Memory B cell (primary cell): ENCODE measurements around the gene ABAT.
"Not testable (repeated sequence)": the region's sequence is repeated elsewhere in the genome, so short reads cannot be mapped to it uniquely, and the experiment has no call there.

Experiments used
- ATAC-seq: fragments of 150-1000 bp; cut with Tn5 transposase; 2 replicates; pipeline ENCODE4 v1.10.0; 2021; ENCODE audit warnings: low read depth, mild to moderate bottlenecking, moderate library complexity
- DNase-seq, 2 donors: peaks; one replicate each; pipeline ENCODE4 v3.0.0; 2022; ENCODE audit warnings: low spot score in 2 of 2
- H3K27ac Mint-ChIP-seq: one replicate; pipeline ENCODE4 v1.8.0; 2022; ENCODE audit warnings: mild to moderate bottlenecking, moderate library complexity, mixed read lengths
- H3K27me3 Mint-ChIP-seq: one replicate; pipeline ENCODE4 v1.8.0; 2022; ENCODE audit warnings: mixed read lengths
- H3K36me3 Mint-ChIP-seq: one replicate; pipeline ENCODE4 v1.8.0; 2022; ENCODE audit warnings: mild to moderate bottlenecking, mixed read lengths
- H3K4me1 Mint-ChIP-seq: one replicate; pipeline ENCODE4 v1.8.0; 2022; ENCODE audit warnings: mixed read lengths
- H3K4me3 Mint-ChIP-seq: one replicate; pipeline ENCODE4 v1.8.0; 2022; ENCODE audit warnings: mild to moderate bottlenecking, moderate library complexity, mixed read lengths
- H3K9me3 Mint-ChIP-seq: one replicate; pipeline ENCODE4 v1.8.0; 2022; ENCODE audit warnings: mixed read lengths

ABAT gene

GRCh38 chr16:8796469-8797363 lies 122.3 kb downstream of the ABAT start:
- Mint-ChIP-seq H3K4me3 (peak overlapping the region; percentile 89), H3K9me3 (no peaks in the 10 kb centered on the region), H3K36me3 (no peaks in the 10 kb centered on the region), H3K27me3 (no peaks in the 10 kb centered on the region), H3K4me1 (peaks cover 19% of the 10 kb centered on the region), H3K27ac (peak overlapping the region; percentile 95)
- DNase-seq, result no peak
- no peak for ATAC-seq

GRCh38 chr16:8797364-8798173 lies 123.2 kb downstream of the ABAT start, which contains the start of the genes PMM2 and TMEM186:
Gene PMM2, plus strand, starts transcription at chr16:8797839. Its CDS starts 44 bp downstream, at chr16:8797883.
Gene TMEM186, minus strand, starts transcription at chr16:8797639. Its CDS starts 25 bp downstream, at chr16:8797614.
- H3K9me3 Mint-ChIP-seq, result no peaks in the 10 kb centered on the region
- H3K27ac Mint-ChIP-seq, result peak within 1 kb of the TSS; percentile 95
- H3K4me1 Mint-ChIP-seq, result peaks cover 16% of the 10 kb centered on the region
- no peaks in the 10 kb centered on the region for H3K27me3 Mint-ChIP-seq
- peak; percentile 94 for ATAC-seq
- peak; percentile 80 to 86 for DNase-seq
- H3K4me3 Mint-ChIP-seq, result peak within 1 kb of the TSS; percentile 89
- peaks cover 6% of the 10 kb centered on the region for H3K36me3 Mint-ChIP-seq

- peaks cover 11% of the 10 kb centered on the region for H3K36me3 Mint-ChIP-seq
- H3K27me3 Mint-ChIP-seq, result no peaks in the 10 kb centered on the region
- no peaks in the 10 kb centered on the region for H3K9me3 Mint-ChIP-seq
- H3K27ac Mint-ChIP-seq, result peak overlapping the region; percentile 95
- no peak for DNase-seq
- H3K4me1 Mint-ChIP-seq, result peaks cover 19% of the 10 kb centered on the region
- no peak for ATAC-seq
- peak overlapping the region; percentile 89 for H3K4me3 Mint-ChIP-seq
Measured at GRCh38 chr16:8798174-8798527, 123.7 kb downstream of the ABAT start.

- Mint-ChIP-seq H3K36me3 (peaks cover 14% of the 10 kb centered on the region), H3K27ac (peak overlapping the region; percentile 95), H3K4me3 (peak overlapping the region; percentile 89), H3K27me3 (no peaks in the 10 kb centered on the region), H3K4me1 (peaks cover 21% of the 10 kb centered on the region), H3K9me3 (no peaks in the 10 kb centered on the region)
- no peak for ATAC-seq
- DNase-seq, result no peak
Measured at GRCh38 chr16:8798535-8799157, 124.2 kb downstream of the ABAT start.

GRCh38 chr16:8801701-8802100 lies 127.3 kb downstream of the ABAT start:
- Mint-ChIP-seq H3K4me1 (peaks cover 17% of the 10 kb centered on the region), H3K27me3 (no peaks in the 10 kb centered on the region), H3K27ac (no peak overlapping the region), H3K36me3 (peaks cover 22% of the 10 kb centered on the region), H3K4me3 (no peak overlapping the region), H3K9me3 (no peaks in the 10 kb centered on the region)
- ATAC-seq (no peak), DNase-seq (no peak)

- ATAC-seq, result not testable (repeated sequence)
Measured at GRCh38 chr16:8803733-8804132, 129.3 kb downstream of the ABAT start.

GRCh38 chr16:8804313-8804712 lies 129.9 kb downstream of the ABAT start:
- Mint-ChIP-seq H3K9me3 (no peaks in the 10 kb centered on the region), H3K4me3 (no peak overlapping the region), H3K27ac (no peak overlapping the region), H3K27me3 (no peaks in the 10 kb centered on the region), H3K4me1 (peaks cover 6% of the 10 kb centered on the region), H3K36me3 (peaks cover 38% of the 10 kb centered on the region)
- DNase-seq (no peak), ATAC-seq (no peak)

More at GRCh38 chr16:8803733-8804132, 129.3 kb downstream of the ABAT start:
- H3K4me3 Mint-ChIP-seq, DNase-seq, H3K27ac Mint-ChIP-seq, H3K9me3 Mint-ChIP-seq, H3K27me3 Mint-ChIP-seq: not testable (repeated sequence)
- Mint-ChIP-seq H3K36me3 (peaks cover 33% of the 10 kb centered on the region), H3K4me1 (peaks cover 10% of the 10 kb centered on the region)

- Mint-ChIP-seq H3K27me3 (no peaks in the 10 kb centered on the region), H3K36me3 (peaks cover 41% of the 10 kb centered on the region), H3K4me1 (peaks cover 5% of the 10 kb centered on the region), H3K9me3 (no peaks in the 10 kb centered on the region), H3K4me3 (no peak overlapping the region), H3K27ac (no peak overlapping the region)
- DNase-seq, result no peak
- no peak for ATAC-seq
Measured at GRCh38 chr16:8806272-8806983, 132.0 kb downstream of the ABAT start.

GRCh38 chr16:8807189-8807588 lies 132.8 kb downstream of the ABAT start:
- no peak for DNase-seq
- Mint-ChIP-seq H3K9me3 (no peaks in the 10 kb centered on the region), H3K4me1 (peaks cover 5% of the 10 kb centered on the region), H3K27me3 (no peaks in the 10 kb centered on the region), H3K36me3 (peaks cover 42% of the 10 kb centered on the region), H3K27ac (no peak overlapping the region), H3K4me3 (no peak overlapping the region)
- ATAC-seq, result no peak

- ATAC-seq, result no peak
- no peaks in the 10 kb centered on the region for H3K27me3 Mint-ChIP-seq
- H3K36me3 Mint-ChIP-seq, result peaks cover 38% of the 10 kb centered on the region
Measured at GRCh38 chr16:8808009-8808408, 133.6 kb downstream of the ABAT start.

GRCh38 chr16:8808613-8809353 lies 134.4 kb downstream of the ABAT start:
- H3K36me3 Mint-ChIP-seq, result peaks cover 38% of the 10 kb centered on the region
- DNase-seq (no peak), ATAC-seq (no peak)
- H3K4me3 Mint-ChIP-seq, result no peak overlapping the region
- no peaks in the 10 kb centered on the region for H3K27me3 Mint-ChIP-seq
- no peaks in the 10 kb centered on the region for H3K4me1 Mint-ChIP-seq
- H3K9me3 Mint-ChIP-seq, result no peaks in the 10 kb centered on the region
- no peak overlapping the region for H3K27ac Mint-ChIP-seq

More at GRCh38 chr16:8808009-8808408, 133.6 kb downstream of the ABAT start:
- no peak overlapping the region for H3K27ac Mint-ChIP-seq
- H3K4me3 Mint-ChIP-seq, result no peak overlapping the region
- H3K9me3 Mint-ChIP-seq, result no peaks in the 10 kb centered on the region
- DNase-seq, result no peak
- peaks cover 3% of the 10 kb centered on the region for H3K4me1 Mint-ChIP-seq

GRCh38 chr16:8812162-8812843 lies 137.9 kb downstream of the ABAT start:
- Mint-ChIP-seq H3K36me3 (peaks cover 43% of the 10 kb centered on the region), H3K27ac (no peak overlapping the region), H3K4me3 (no peak overlapping the region), H3K4me1 (peaks cover 2% of the 10 kb centered on the region), H3K27me3 (no peaks in the 10 kb centered on the region), H3K9me3 (no peaks in the 10 kb centered on the region)
- no peak for DNase-seq
- no peak for ATAC-seq
